Esophagus squamous epithelium (tissue), 5 donors: ENCODE results near the gene AAMP. TPM values are rescaled to one million over a fixed set of nuclear protein-coding genes. Genes with fewer than 3 reads are reported as not detected.

Experiments
- DNase-seq: peaks from one replicate; lab custom pipeline; 2025; lab: John Stamatoyannopoulos, UW
- H3K27ac ChIP-seq, 4 donors: fragments of 200-600 bp; sonication (generic); one replicate each; pipeline ENCODE4 v1.5.1; 2016 to 2019; ENCODE audit warnings: mild to moderate bottlenecking in 1 of 4
- H3K27me3 ChIP-seq, 4 donors: fragments of 200-600 bp; sonication (generic); 1 replicate in 3 of 4; 2 replicates in 1 of 4; pipeline versions ENCODE4 v1.5.1 to v1.6.0; 2017 to 2021; ENCODE audit warnings: antibody characterized with exemption in 1 of 4
- H3K36me3 ChIP-seq, 3 donors: fragments of 200-600 bp; sonication (generic); one replicate each; pipeline ENCODE4 v1.5.1; 2016 to 2019
- H3K4me1 ChIP-seq, 3 donors: fragments of 200-600 bp; sonication (generic); one replicate each; pipeline ENCODE4 v1.5.1; 2017 to 2019
- H3K4me3 ChIP-seq, 4 donors: fragments of 200-600 bp; sonication (generic); 1 replicate in 3 of 4; 2 replicates in 1 of 4; pipeline ENCODE4 v1.5.1; 2016 to 2019; ENCODE audit warnings: mild to moderate bottlenecking in 2 of 4, moderate library complexity in 1 of 4
- H3K9me3 ChIP-seq, 3 donors: fragments of 200-600 bp; sonication (generic); one replicate each; pipeline ENCODE4 v1.5.1; 2016 to 2019
- POLR2A ChIP-seq, 4 donors: fragments of 450-650 bp; IDR thresholded peaks; one replicate each; pipeline ENCODE4 v1.6.1; 2017; ENCODE audit warnings: antibody characterized with exemption in 4 of 4, mild to moderate bottlenecking in 4 of 4, moderate library complexity in 3 of 4
- WGBS, 2 donors: methylation state at CpG; one replicate each; pipeline ENCODE4 v1.1.5; 2018; 5-methylcytosine and 5-hydroxymethylcytosine counted together
- intact Hi-C: fragments of 100-400 bp; cut with DNase I; formaldehyde crosslinking; loops from one replicate; pipeline ENCODE4 v1.15.0; 2022
- total RNA-seq, 4 donors: library from RNA; depleted of rRNA; stranded (reverse); fragments of >200 nt; gene quantifications; one replicate each; pipeline ENCODE4 v1.1.0, GENCODE V29; 2016
- TF ChIP-seq, protein P1 (sequence below), 6 experiments: fragments of 450-650 bp in 4 of 6; fragments of 200-600 bp in 2 of 6; sonication (generic) in 2 of 6; IDR thresholded peaks; one replicate each; pipeline ENCODE4 v1.5.1; 2016 to 2019; ENCODE audit warnings: antibody characterized with exemption in 6 of 6, mild to moderate bottlenecking in 4 of 6, moderate library complexity in 4 of 6
- donor health status: DM: yes; HTN: yes; CAD: no.

AAMP gene
- total RNA-seq, 4 donors from 2014 or later: 97.9 to 136 (median 118) TPM

DNA sequence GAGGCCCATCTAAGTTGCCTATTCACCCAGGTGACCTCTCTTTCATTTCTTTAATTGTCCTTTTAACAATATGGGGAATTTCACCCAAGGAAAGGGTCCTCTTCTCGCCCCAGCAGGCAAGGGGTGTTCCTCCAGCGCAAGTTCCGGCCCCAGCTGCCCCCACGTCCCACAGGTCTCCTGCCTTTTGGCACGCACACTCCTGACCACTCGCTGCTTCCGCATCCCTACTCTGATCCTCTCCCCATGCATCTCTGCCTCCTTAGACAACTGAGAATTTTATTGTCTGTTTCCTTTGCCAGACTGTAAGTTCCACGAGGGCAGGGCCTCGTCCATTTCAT, 53.6 kb downstream of the AAMP start:
- 47 to 64% methylated on average over 7 to 9 of the region's 9 CpGs for WGBS, 2 donors
- H3K4me1 ChIP-seq: peaks cover 24 to 43% (median 34%) of the 10 kb centered on the region in 3 donors
- H3K27me3 ChIP-seq: no peaks in the 10 kb centered on the region
- intact Hi-C loops: no loop called here
- peak overlapping the region; percentile 98 to 100 (median 100) for H3K27ac ChIP-seq
- H3K4me3 ChIP-seq: peak overlapping the region; percentile 86 to 100 (median 95)
- TF ChIP-seq, protein P1, sequence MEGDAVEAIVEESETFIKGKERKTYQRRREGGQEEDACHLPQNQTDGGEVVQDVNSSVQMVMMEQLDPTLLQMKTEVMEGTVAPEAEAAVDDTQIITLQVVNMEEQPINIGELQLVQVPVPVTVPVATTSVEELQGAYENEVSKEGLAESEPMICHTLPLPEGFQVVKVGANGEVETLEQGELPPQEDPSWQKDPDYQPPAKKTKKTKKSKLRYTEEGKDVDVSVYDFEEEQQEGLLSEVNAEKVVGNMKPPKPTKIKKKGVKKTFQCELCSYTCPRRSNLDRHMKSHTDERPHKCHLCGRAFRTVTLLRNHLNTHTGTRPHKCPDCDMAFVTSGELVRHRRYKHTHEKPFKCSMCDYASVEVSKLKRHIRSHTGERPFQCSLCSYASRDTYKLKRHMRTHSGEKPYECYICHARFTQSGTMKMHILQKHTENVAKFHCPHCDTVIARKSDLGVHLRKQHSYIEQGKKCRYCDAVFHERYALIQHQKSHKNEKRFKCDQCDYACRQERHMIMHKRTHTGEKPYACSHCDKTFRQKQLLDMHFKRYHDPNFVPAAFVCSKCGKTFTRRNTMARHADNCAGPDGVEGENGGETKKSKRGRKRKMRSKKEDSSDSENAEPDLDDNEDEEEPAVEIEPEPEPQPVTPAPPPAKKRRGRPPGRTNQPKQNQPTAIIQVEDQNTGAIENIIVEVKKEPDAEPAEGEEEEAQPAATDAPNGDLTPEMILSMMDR (IDR thresholded peaks at IDR 0.05): no peak
- TF ChIP-seq POLR2A (IDR thresholded peaks at IDR 0.05): no peak
- H3K36me3 ChIP-seq: peaks cover 0 to 7% (median 0%) of the 10 kb centered on the region in 3 donors
- no peak for DNase-seq
- H3K9me3 ChIP-seq: no peaks in the 10 kb centered on the region

Other genes starting within 250 kb of the AAMP start
- gene RUFY4, start 200.9 kb downstream of the AAMP start, total RNA-seq: not detected
- 10 to 100 TPM in 3 of 4 donors, 1 to 10 TPM in 1; 5.7 to 32.2 (median 19.1) TPM for gene CXCR2, start 144.1 kb downstream of the AAMP start, total RNA-seq
- 1 to 10 TPM in 1 of 4 donors, not detected in 3; 1.3 TPM for gene CXCR1, start 103.2 kb downstream of the AAMP start, total RNA-seq
- gene ARPC2, start 52.9 kb downstream of the AAMP start, total RNA-seq: 100 to 1,000 TPM; 465 to 690 (median 542) TPM
- 1 to 10 TPM in 1 of 4 donors, under 1 TPM in 2, not detected in 1; 0.26 to 1.3 (median 0.31) TPM for gene GPBAR1, start 9.1 kb downstream of the AAMP start, total RNA-seq
- 10 to 100 TPM; 19.7 to 34.3 (median 28.0) TPM for gene PNKD, start 382 bp upstream of the AAMP start, total RNA-seq
- gene TMBIM1, start 22.4 kb upstream of the AAMP start, total RNA-seq: 100 to 1,000 TPM; 238 to 342 (median 275) TPM
- not detected for gene CATIP, start 86.7 kb upstream of the AAMP start, total RNA-seq
- 10 to 100 TPM in 1 of 4 donors, 1 to 10 TPM in 3; 1.7 to 10.6 (median 8.7) TPM for gene SLC11A1, start 112.1 kb upstream of the AAMP start, total RNA-seq
- 10 to 100 TPM; 47.3 to 87.4 (median 58.0) TPM for gene CTDSP1, start 129.7 kb upstream of the AAMP start, total RNA-seq
- gene VIL1, start 149.0 kb upstream of the AAMP start, total RNA-seq: not detected